Measurements from ENCODE around the gene ABHD10.

DNA sequence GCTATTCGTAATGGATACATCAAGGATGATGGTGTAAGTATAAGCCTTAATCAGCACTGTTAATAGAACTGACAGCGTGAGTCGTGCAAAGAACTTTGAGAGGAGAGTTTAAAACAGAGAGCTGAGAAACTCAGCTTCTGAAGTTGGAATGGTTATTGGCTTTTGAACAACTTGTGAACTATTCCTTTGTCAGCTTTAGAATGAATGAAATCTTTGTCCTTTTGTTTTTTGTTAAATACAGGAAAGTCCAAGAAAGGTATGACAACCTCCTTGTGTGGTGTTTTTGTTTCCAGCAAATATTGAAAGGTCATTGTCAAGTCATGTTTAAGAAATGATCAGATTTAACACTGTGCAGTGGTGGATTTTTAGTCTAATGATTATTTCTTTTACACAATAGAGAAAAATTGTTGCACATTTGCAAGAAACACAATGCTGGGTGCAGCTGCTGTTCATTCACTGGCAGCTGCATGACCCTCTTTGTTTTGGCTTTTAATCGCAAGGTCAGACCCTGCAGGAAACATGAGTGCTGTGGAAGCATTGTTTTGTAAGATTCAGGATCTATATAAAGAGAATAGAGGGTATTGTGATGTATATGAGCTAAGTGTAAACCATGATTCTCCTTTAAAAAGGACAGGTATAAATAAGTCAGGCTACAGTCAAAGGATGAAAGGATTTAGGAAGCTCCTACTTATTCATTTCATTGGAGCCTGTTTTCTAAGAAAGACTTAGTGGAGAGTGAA, 21.7 kb upstream of the ABHD10 start:
- no peak for TF ChIP-seq CTCF (IDR thresholded peaks at IDR 0.05)
- no peak for TF ChIP-seq POLR2A (IDR thresholded peaks at IDR 0.05)

Measured in right lobe of liver (tissue), 4 donors.